ENCODE results near the gene PSMF1. TPM values are rescaled to one million over a fixed set of nuclear protein-coding genes. Genes with fewer than 3 reads are reported as not detected.

The PSMF1 gene
- total and polyA plus RNA-seq, 9 of the 15 experiments (the other 6 are each of a cell fraction or from before 2014, with no cell fraction given): 8.5 to 192 (median 33.2) TPM

- TF ChIP-seq, protein P1, sequence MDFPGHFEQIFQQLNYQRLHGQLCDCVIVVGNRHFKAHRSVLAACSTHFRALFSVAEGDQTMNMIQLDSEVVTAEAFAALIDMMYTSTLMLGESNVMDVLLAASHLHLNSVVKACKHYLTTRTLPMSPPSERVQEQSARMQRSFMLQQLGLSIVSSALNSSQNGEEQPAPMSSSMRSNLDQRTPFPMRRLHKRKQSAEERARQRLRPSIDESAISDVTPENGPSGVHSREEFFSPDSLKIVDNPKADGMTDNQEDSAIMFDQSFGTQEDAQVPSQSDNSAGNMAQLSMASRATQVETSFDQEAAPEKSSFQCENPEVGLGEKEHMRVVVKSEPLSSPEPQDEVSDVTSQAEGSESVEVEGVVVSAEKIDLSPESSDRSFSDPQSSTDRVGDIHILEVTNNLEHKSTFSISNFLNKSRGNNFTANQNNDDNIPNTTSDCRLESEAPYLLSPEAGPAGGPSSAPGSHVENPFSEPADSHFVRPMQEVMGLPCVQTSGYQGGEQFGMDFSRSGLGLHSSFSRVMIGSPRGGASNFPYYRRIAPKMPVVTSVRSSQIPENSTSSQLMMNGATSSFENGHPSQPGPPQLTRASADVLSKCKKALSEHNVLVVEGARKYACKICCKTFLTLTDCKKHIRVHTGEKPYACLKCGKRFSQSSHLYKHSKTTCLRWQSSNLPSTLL (IDR thresholded peaks at IDR 0.05): no peak
- TF ChIP-seq ZNF76 (CRISPR knock-in tag; IDR thresholded peaks at IDR 0.05; ENCODE audit: borderline replicate concordance): no peak
- TF ChIP-seq RBFOX2 (IDR thresholded peaks at IDR 0.05; ENCODE audit: low read depth, low read length): no peak
- TF ChIP-seq, protein P2, sequence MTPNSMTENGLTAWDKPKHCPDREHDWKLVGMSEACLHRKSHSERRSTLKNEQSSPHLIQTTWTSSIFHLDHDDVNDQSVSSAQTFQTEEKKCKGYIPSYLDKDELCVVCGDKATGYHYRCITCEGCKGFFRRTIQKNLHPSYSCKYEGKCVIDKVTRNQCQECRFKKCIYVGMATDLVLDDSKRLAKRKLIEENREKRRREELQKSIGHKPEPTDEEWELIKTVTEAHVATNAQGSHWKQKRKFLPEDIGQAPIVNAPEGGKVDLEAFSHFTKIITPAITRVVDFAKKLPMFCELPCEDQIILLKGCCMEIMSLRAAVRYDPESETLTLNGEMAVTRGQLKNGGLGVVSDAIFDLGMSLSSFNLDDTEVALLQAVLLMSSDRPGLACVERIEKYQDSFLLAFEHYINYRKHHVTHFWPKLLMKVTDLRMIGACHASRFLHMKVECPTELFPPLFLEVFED (CRISPR knock-in tag; conservative IDR thresholded peaks at IDR 0.05): no peak
- TF ChIP-seq SNIP1 (IDR thresholded peaks at IDR 0.05; ENCODE audit: low read depth): no peak
- TF ChIP-seq L3MBTL2 (IDR thresholded peaks at IDR 0.05): no peak
- TF ChIP-seq, protein P3, sequence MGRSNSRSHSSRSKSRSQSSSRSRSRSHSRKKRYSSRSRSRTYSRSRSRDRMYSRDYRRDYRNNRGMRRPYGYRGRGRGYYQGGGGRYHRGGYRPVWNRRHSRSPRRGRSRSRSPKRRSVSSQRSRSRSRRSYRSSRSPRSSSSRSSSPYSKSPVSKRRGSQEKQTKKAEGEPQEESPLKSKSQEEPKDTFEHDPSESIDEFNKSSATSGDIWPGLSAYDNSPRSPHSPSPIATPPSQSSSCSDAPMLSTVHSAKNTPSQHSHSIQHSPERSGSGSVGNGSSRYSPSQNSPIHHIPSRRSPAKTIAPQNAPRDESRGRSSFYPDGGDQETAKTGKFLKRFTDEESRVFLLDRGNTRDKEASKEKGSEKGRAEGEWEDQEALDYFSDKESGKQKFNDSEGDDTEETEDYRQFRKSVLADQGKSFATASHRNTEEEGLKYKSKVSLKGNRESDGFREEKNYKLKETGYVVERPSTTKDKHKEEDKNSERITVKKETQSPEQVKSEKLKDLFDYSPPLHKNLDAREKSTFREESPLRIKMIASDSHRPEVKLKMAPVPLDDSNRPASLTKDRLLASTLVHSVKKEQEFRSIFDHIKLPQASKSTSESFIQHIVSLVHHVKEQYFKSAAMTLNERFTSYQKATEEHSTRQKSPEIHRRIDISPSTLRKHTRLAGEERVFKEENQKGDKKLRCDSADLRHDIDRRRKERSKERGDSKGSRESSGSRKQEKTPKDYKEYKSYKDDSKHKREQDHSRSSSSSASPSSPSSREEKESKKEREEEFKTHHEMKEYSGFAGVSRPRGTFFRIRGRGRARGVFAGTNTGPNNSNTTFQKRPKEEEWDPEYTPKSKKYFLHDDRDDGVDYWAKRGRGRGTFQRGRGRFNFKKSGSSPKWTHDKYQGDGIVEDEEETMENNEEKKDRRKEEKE (IDR thresholded peaks at IDR 0.05; ENCODE audit: borderline replicate concordance in 1 of 2, control insufficient read depth in 1 of 2, low read depth in 2 of 2, low read length in 1 of 2): no peak
- TF ChIP-seq GATAD2B (IDR thresholded peaks at IDR 0.05; ENCODE audit: borderline replicate concordance): no peak
- TF ChIP-seq ZNF696 (CRISPR knock-in tag; conservative IDR thresholded peaks at IDR 0.05): no peak
- TF ChIP-seq HDAC6 (IDR thresholded peaks at IDR 0.05; ENCODE audit: low read depth, low read length): no peak
Measured at GRCh38 chr20:1134836-1135235, 16.4 kb downstream of the PSMF1 start (continued).
